ENCODE results near the gene RNU1-4. TPM values are rescaled to one million over a fixed set of nuclear protein-coding genes. Genes with fewer than 3 reads are reported as not detected.

The RNU1-4 gene
- total and polyA plus RNA-seq, 2 of the 13 experiments (the other 11 are each of a cell fraction or from before 2014, with no cell fraction given): under 0.01 to 11,018 TPM

DNA sequence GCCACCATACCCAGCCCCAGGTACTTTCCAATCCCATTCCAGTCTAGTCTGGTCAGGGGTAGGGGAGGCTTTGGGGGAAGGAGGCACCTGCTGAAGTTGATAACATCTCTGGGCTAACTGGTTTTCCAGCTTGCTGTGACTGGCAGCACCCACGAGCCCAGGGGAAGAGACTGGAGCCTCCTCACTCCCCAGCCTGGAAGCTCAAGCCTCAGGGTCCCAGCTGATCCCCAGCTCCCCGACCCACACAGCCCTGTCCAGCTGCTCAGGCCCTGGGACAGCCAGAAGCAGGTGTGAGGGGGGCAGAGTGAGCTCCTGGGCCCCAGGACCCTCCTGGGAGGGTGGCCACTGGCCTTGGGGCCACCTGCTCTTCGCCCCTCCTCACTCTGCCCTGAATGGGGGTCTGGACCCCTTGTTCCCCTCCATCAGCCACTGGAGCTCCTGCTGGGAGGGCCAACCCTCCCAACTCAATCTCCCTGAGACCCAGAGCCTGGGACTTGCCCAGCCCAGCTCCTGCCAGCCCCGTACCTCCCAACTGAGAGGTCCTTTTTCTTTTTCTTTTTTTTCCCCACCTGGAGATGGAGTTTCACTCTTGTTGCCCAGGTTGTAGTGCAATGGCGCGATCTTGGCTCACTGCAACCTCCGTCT, 23.5 kb upstream of the RNU1-4 start:
- H3K79me2 ChIP-seq (ENCODE audit: insufficient read depth, low read length): no peaks in the 10 kb centered on the region
- in situ Hi-C loops (cut with HindIII; ENCODE audit: extremely low pct_ligation_motif_present, low pct_unique_long_range_greater_than_20kb) (no loop called here), intact Hi-C loops (cut with micrococcal nuclease; ENCODE audit: unreplicated experiment) (no loop called here)
- 51% methylated on average over 4 of the region's 7 CpGs for WGBS (ENCODE audit: low lambda C conversion rate)
- H4K20me1 ChIP-seq (ENCODE audit: insufficient read depth, low read length): no peaks in the 10 kb centered on the region
- H3K4me1 ChIP-seq (ENCODE audit: insufficient read depth, low read length): peaks cover 13% of the 10 kb centered on the region
- H3K4me3 ChIP-seq (replicated peaks in 1 of 3; ENCODE audit: insufficient read depth in 1 of 3, low read depth in 2 of 3, low read length in 3 of 3): no peak overlapping the region
- no peaks in the 10 kb centered on the region for H3K36me3 ChIP-seq (replicated peaks in 1 of 2; ENCODE audit: control insufficient read depth in 1 of 2, insufficient read depth in 2 of 2, low read length in 2 of 2)
- peaks cover 4 to 34% of the 10 kb centered on the region in 2 experiments; a peak in 4 of 5 replicates for H3K27me3 ChIP-seq (ENCODE audit: control insufficient read depth in 1 of 2, insufficient read depth in 2 of 2, low read length in 2 of 2)
- no peak overlapping the region for H3K27ac ChIP-seq (ENCODE audit: extremely low read length, insufficient read depth, low read length)
- ChIA-PET POLR2A (interaction anchor here (0.6 kb wide), 1 partner anchor 9 kb away, joined by 3 read pairs; no protein-coding TSS in a partner anchor), CTCF (ENCODE audit: low intra/inter-chr PET ratio, low total read pairs) (no interaction called here)
- no TSS peak for BruUV-seq (replicated peaks)
- no peak overlapping the region for H3K4me2 ChIP-seq (ENCODE audit: low read depth, low read length)
- FAIRE-seq (no peak), DNase-seq (ENCODE audit: low spot score) (no peak), ATAC-seq (no peak)
- H3K9me3 ChIP-seq (ENCODE audit: low read length): no peaks in the 10 kb centered on the region
- TF ChIP-seq, protein P1, sequence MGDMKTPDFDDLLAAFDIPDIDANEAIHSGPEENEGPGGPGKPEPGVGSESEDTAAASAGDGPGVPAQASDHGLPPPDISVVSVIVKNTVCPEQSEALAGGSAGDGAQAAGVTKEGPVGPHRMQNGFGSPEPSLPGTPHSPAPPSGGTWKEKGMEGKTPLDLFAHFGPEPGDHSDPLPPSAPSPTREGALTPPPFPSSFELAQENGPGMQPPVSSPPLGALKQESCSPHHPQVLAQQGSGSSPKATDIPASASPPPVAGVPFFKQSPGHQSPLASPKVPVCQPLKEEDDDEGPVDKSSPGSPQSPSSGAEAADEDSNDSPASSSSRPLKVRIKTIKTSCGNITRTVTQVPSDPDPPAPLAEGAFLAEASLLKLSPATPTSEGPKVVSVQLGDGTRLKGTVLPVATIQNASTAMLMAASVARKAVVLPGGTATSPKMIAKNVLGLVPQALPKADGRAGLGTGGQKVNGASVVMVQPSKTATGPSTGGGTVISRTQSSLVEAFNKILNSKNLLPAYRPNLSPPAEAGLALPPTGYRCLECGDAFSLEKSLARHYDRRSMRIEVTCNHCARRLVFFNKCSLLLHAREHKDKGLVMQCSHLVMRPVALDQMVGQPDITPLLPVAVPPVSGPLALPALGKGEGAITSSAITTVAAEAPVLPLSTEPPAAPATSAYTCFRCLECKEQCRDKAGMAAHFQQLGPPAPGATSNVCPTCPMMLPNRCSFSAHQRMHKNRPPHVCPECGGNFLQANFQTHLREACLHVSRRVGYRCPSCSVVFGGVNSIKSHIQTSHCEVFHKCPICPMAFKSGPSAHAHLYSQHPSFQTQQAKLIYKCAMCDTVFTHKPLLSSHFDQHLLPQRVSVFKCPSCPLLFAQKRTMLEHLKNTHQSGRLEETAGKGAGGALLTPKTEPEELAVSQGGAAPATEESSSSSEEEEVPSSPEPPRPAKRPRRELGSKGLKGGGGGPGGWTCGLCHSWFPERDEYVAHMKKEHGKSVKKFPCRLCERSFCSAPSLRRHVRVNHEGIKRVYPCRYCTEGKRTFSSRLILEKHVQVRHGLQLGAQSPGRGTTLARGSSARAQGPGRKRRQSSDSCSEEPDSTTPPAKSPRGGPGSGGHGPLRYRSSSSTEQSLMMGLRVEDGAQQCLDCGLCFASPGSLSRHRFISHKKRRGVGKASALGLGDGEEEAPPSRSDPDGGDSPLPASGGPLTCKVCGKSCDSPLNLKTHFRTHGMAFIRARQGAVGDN (CRISPR knock-in tag; IDR thresholded peaks at IDR 0.05): 0 out of 2 replicates have a peak, but pooled peaks have one; percentile 2
- TF ChIP-seq MYC (CRISPR knock-in tag; IDR thresholded peaks at IDR 0.05; ENCODE audit: borderline replicate concordance): no peak
- no peak overlapping the region for H2AFZ ChIP-seq (ENCODE audit: low read length)
- no peak overlapping the region for H3K9ac ChIP-seq (ENCODE audit: insufficient read depth, low read depth, low read length)
